Adipocyte (in vitro differentiated cells): ENCODE measurements around the gene CACNG6.

ENCODE experiments used
- DNase-seq: peaks from one replicate; pipeline ENCODE4 v3.0.0-alpha.2; 2015; ENCODE audit warnings: low read depth
- H3K27me3 ChIP-seq: replicated peaks from 2 replicates; pipeline ENCODE4 v1.7.0; 2013; ENCODE audit warnings: mild to moderate bottlenecking, low read length, moderate library complexity; ENCODE audit not compliant: control insufficient read depth, insufficient read depth
- H3K36me3 ChIP-seq: 2 replicates; pipeline ENCODE4 v1.7.0; 2013; ENCODE audit warnings: low read length, mild to moderate bottlenecking, moderate library complexity; ENCODE audit not compliant: control insufficient read depth, insufficient read depth, severe bottlenecking
- H3K4me1 ChIP-seq: 2 replicates; pipeline ENCODE4 v1.7.0; 2013; ENCODE audit warnings: mild to moderate bottlenecking, low read length, moderate library complexity; ENCODE audit not compliant: control insufficient read depth, insufficient read depth
- H3K4me3 ChIP-seq: 2 replicates; pipeline ENCODE4 v1.7.0; 2013; ENCODE audit warnings: mild to moderate bottlenecking, low read length, moderate library complexity
- H3K9ac ChIP-seq: 2 replicates; pipeline ENCODE4 v1.7.0; 2013; ENCODE audit warnings: mild to moderate bottlenecking, low read length, moderate library complexity
- H3K9me3 ChIP-seq: 2 replicates; pipeline ENCODE4 v1.7.0; 2013; ENCODE audit warnings: mild to moderate bottlenecking, low read length, moderate library complexity; ENCODE audit not compliant: control insufficient read depth

CACNG6 gene

DNA sequence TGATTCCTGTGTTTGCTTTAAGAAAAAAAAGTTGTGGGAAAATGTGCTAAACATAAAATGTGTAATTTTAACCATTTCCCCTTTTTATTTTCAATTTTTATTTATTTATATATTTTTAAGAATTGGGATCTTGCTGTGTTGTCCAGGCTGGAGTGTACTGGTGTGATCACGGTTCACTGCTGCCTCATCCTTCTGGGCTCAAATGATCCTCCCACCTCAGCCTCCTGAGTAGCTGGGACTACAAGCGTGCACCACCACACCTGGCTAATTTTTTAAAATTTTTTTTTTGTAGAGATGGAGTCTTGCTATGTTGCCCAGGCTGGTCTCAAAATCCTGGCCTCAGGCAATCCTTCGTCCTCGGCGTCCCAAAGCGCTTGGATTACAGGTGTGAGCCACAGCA is 19.0 kb downstream of the CACNG6 start:
- DNase-seq, result no peak
- Histone ChIP-seq H3K27me3 (peaks cover 12% of the 10 kb centered on the region), H3K9me3 (no peaks in the 10 kb centered on the region), H3K4me1 (no peaks in the 10 kb centered on the region), H3K36me3 (no peaks in the 10 kb centered on the region), H3K9ac (no peak overlapping the region), H3K4me3 (no peak overlapping the region)

DNA sequence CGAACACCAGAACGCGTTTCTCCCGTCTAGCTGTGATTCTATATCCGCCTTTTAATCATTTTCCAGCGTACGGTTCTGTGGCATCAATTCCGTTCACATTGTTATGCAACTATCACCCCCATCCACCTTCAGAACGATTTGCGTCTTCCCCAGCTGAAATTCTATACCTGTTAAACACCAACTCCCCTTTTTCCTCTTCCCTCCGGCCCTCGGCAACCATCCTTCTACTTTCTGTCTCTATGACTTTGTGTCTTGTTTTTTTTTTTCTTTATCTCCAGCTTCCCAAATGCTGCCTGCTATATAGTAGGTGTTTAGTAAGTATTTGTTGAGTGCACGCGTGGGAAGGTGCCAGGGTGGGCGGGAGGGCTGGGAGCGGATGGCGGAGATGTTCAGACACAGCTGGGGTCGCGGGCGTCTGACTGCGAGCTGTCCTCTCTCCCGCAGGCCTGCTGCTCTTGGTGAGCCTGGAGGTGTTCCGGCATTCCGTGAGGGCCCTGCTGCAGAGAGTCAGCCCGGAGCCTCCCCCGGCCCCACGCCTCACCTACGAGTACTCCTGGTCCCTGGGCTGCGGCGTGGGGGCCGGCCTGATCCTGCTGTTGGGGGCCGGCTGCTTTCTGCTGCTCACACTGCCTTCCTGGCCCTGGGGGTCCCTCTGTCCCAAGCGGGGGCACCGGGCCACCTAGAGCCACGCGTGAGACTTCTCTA is 20.2 kb downstream of the CACNG6 start:
- no peak for DNase-seq
- Histone ChIP-seq H3K9ac (no peak overlapping the region), H3K4me3 (no peak overlapping the region), H3K4me1 (no peaks in the 10 kb centered on the region), H3K36me3 (no peaks in the 10 kb centered on the region), H3K9me3 (no peaks in the 10 kb centered on the region), H3K27me3 (peaks cover 12% of the 10 kb centered on the region)

DNA sequence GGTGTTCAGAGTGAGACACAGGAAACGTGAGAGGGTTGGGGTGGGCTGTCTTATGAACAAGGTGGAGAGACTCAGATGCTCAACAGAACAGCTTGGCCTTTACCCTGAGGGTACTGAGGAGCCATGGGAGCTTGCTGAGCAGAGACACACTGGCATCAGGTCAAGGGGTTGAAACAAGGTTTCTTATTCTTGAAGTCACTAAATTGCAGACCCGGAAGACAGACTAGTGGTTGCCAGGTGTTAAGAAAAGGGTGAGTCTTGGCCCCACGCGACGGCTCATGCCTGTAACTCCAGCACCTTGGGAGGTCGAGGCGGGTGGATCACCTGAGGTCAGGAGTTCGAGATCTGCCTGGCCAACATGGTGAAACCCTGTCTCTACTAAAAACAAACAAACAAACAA is 22.4 kb downstream of the CACNG6 start:
- H3K4me1 ChIP-seq, result no peaks in the 10 kb centered on the region
- no peak overlapping the region for H3K4me3 ChIP-seq

DNA sequence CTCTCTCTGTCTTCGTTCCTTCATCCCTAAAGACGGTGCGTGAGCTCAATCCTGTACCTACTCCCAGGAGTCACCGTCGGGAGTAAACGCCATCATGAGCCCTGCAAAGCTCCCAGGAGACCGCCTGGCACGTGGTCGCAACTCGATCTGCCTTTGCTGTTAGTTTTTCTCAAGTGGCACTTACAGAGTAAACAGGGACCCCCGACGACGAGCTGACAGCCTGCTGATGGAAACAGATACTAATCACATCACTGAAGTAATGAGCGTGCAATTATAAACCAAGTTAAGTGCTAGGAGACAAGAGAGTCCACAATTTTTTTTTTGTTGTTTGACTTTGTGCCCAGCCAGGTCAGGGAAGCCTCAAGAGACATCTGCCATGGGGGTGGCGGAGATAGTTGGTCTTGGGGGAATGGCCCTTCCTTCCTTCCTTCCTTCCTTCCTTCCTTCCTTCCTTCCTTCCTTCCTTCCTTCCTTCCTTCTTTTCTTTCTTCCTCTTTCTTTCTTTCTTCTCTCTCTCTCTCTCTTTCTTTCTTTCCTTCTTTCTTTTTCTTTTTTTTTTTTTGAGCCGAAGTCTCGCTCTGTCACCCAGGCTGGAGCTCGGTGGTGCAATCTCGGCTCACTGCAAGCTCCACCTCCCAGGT is 23.6 kb downstream of the CACNG6 start:
- DNase-seq, result no peak

More for the DNA sequence above, 22.4 kb downstream of the CACNG6 start:
- Histone ChIP-seq H3K9ac (no peak overlapping the region), H3K27me3 (peaks cover 12% of the 10 kb centered on the region), H3K9me3 (no peaks in the 10 kb centered on the region), H3K36me3 (no peaks in the 10 kb centered on the region)
- no peak for DNase-seq

DNA sequence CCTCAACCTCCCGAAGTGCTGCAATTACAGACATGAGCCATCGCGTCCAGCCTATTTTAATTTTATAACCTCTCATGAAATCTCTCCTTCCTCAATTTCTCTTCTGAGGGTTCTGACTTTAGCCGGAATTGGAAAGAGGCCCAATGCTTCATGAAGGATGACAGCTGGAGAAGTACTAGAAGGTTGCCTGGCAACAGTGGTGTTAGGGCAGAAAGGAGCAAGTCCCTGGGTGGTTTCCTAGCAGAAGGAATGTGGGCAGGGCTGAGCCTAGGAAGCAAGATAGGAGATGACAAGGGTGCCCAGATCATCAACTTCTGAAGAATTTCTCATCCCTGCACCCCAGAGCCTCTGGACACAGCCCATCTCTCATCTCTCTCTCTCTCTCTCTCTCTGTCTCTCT is 25.8 kb downstream of the CACNG6 start:
- Histone ChIP-seq H3K9ac (no peak overlapping the region), H3K9me3 (no peaks in the 10 kb centered on the region), H3K27me3 (peaks cover 12% of the 10 kb centered on the region), H3K4me3 (no peak overlapping the region), H3K36me3 (no peaks in the 10 kb centered on the region), H3K4me1 (peaks cover 3% of the 10 kb centered on the region)
- DNase-seq, result no peak

More for the DNA sequence above, 23.6 kb downstream of the CACNG6 start:
- no peaks in the 10 kb centered on the region for H3K4me1 ChIP-seq
- peaks cover 12% of the 10 kb centered on the region for H3K27me3 ChIP-seq
- H3K36me3 ChIP-seq, result no peaks in the 10 kb centered on the region
- no peak overlapping the region for H3K9ac ChIP-seq
- no peaks in the 10 kb centered on the region for H3K9me3 ChIP-seq
- H3K4me3 ChIP-seq, result no peak overlapping the region

DNA sequence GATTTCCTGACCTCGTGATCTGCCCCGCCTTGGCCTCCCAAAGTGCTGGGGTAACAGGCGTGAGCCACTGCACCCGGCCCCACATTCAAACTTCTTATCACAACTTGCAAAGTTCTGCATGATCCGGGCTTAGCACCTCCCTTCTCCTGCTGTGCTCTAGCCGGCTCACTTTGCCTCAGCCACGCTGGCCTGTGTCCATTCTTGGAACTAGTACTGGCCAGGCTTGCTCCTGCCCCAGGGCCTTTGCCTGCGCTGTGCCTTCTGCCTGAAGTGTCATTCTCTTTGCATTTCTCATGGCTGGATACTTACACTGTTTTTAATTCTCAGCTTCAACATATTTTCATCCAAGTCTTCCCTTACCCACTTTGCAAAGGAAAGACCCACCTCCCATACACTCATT is 29.9 kb downstream of the CACNG6 start:
- H3K36me3 ChIP-seq, result no peaks in the 10 kb centered on the region
- H3K4me1 ChIP-seq, result peaks cover 6% of the 10 kb centered on the region
- H3K4me3 ChIP-seq, result no peak overlapping the region
- no peaks in the 10 kb centered on the region for H3K9me3 ChIP-seq
- no peak for DNase-seq
- no peak overlapping the region for H3K9ac ChIP-seq
- no peaks in the 10 kb centered on the region for H3K27me3 ChIP-seq

DNA sequence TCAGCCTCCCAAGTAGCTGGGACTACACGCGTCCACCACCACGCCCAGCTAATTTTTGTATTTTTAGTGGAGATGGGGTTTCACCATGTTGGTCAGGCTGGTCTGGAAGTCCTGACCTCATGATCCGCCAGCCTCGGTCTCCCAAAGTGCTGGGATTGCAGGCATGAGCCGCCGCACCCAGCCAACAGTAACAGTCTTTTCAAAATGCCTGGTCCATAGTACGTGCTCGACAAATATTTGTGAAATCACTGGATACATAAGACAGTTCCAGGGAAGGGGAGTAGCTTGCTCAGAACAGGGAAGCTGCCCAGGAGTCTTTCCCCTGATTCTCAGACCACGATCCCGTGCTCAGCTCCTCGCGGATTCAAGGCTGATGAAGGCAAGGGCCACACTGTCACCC is 30.5 kb downstream of the CACNG6 start:
- H3K9ac ChIP-seq, result no peak overlapping the region
- H3K27me3 ChIP-seq, result no peaks in the 10 kb centered on the region
- H3K4me3 ChIP-seq, result no peak overlapping the region
- H3K36me3 ChIP-seq, result no peaks in the 10 kb centered on the region
- H3K9me3 ChIP-seq, result no peaks in the 10 kb centered on the region
- no peak for DNase-seq
- H3K4me1 ChIP-seq, result peaks cover 6% of the 10 kb centered on the region

DNA sequence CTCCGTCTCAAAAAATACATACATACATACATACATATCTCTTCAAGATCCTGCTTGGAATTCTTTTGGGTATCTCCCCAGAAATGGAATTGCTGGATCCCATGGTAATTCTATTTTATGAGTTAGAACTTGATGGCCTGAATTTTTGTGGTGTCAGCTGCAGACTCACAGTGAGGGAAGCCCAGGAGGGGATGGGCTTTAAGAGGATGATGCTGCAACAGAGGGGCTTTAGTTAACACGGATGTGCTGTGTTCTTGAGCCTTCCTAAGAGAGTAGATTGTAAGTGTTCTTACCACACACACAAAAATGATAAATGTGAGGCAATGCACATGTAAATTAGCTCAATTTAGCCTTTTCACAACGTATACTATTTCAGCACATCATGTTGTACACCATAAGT is 31.8 kb downstream of the CACNG6 start:
- peaks cover 6% of the 10 kb centered on the region for H3K4me1 ChIP-seq
- H3K9ac ChIP-seq, result no peak overlapping the region
- H3K9me3 ChIP-seq, result no peaks in the 10 kb centered on the region
- no peaks in the 10 kb centered on the region for H3K36me3 ChIP-seq
- H3K27me3 ChIP-seq, result no peaks in the 10 kb centered on the region
- no peak overlapping the region for H3K4me3 ChIP-seq
- no peak for DNase-seq

DNA sequence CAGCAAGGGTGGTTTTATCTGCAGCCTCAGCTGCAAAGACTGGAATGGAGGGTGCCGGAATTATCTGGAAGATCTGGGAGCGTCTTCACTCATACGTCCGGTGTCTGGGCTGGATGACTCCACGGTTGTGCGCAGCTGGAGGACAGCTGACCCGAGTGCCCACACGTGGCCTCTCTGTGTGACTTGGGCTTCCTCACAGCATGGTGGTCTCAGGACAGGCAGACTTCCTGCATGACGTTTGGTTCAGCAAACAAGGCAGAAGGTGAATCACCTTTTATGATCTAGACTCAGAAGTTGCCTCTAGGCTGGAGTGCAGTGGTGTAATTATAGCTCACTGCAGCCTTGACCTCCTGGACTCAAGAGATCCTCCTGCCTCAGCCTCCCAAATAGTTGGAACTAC is 33.2 kb downstream of the CACNG6 start:
- no peak overlapping the region for H3K4me3 ChIP-seq
- no peak overlapping the region for H3K9ac ChIP-seq
- no peaks in the 10 kb centered on the region for H3K9me3 ChIP-seq
- no peaks in the 10 kb centered on the region for H3K36me3 ChIP-seq
- no peaks in the 10 kb centered on the region for H3K27me3 ChIP-seq
- DNase-seq, result no peak
- peaks cover 6% of the 10 kb centered on the region for H3K4me1 ChIP-seq

DNA sequence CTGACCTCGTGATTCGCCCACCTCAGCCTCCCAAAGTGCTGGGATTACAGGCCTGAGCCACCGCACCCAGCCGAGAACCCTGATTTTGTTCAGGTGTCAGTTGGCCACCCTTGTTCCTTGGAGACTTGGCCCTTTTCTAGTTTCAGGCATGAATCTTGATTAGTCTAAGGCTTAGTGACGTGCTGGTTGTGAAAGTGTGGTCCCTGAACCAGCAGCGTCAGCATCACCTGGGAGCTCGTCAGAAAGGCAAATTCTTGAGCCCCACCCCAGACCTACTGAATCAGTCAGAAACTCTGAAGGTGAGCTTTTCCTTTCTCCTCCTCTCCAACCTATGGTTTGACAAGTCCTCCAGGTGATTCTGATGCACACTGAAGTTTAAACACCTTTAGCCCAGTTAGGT is 35.2 kb downstream of the CACNG6 start:
- no peak overlapping the region for H3K4me3 ChIP-seq
- H3K9ac ChIP-seq, result no peak overlapping the region
- no peaks in the 10 kb centered on the region for H3K9me3 ChIP-seq
- no peaks in the 10 kb centered on the region for H3K27me3 ChIP-seq
- H3K4me1 ChIP-seq, result peaks cover 4% of the 10 kb centered on the region
- H3K36me3 ChIP-seq, result no peaks in the 10 kb centered on the region
- DNase-seq, result no peak

DNA sequence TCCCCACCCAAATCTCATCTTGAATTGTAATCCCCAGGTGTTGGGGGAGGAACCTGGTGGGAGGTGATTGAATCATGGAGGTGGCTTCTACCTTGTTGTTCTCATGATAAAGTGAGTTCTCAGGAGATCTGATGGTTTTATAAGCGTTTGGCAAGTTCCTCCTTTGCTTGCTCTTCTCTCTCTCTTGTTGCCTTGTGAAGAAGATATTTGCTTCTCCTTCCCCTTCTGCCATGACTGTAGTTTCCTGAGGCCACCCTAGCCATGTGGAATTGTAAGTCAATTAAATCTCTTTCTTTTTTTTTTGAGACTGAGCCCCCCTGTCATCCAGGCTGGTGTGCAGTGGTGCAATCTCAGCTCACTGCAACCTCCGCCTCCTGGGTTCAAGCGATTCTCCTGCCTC is 37.9 kb downstream of the CACNG6 start:
- no peaks in the 10 kb centered on the region for H3K27me3 ChIP-seq
- no peak overlapping the region for H3K4me3 ChIP-seq
- no peaks in the 10 kb centered on the region for H3K4me1 ChIP-seq
- no peak for DNase-seq
- H3K36me3 ChIP-seq, result no peaks in the 10 kb centered on the region
- no peak overlapping the region for H3K9ac ChIP-seq
- no peaks in the 10 kb centered on the region for H3K9me3 ChIP-seq
